Measurements from ENCODE around the gene TRAP1. TPM values are rescaled to one million over a fixed set of nuclear protein-coding genes. Genes with fewer than 3 reads are reported as not detected.

TRAP1 gene
- polyA plus RNA-seq, 3 donors = 22.8 to 54.0 (median 22.9) TPM

DNA sequence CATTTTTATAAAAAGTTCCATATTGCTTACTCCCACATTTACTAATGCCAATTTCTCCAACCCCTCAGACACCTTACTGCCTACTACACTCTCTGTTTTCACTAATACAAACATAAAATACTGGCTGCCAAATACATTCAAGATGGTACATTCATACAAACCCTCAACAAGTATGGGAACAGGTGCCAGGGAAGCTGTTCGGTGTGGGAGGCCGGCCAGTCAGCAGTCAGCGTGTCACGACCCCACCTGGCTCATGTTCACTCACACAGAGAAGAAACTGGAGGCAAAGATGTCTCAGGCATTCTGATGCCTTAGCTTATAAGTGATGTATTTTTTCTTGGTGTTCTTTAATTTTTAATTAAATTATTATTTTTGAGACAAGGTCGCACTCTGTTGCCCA is 42.4 kb upstream of the TRAP1 start:
- no peak overlapping the region for H3K4me3 ChIP-seq (replicated peaks in 1 of 3; ENCODE audit: low read depth in 2 of 3, low read length in 3 of 3)
- no peak overlapping the region for H3K4me2 ChIP-seq (replicated peaks; ENCODE audit: extremely low read depth, low read length, poor library complexity, severe bottlenecking)
- Mint-ChIP-seq H3K9me3 (peaks cover 0 to 1% (median 0%) of the 10 kb centered on the region in 7 donors), H3K27me3 (ENCODE audit: low read depth in 3 of 3) (no peaks in the 10 kb centered on the region), H3K4me3 (no peak overlapping the region), H3K27ac (peak overlapping the region in 1 of 7 donors; percentile 81), H3K4me1 (no peaks in the 10 kb centered on the region), H3K36me3 (peaks cover 86 to 96% of the 10 kb centered on the region in 2 donors)
- H3K9ac ChIP-seq (ENCODE audit: insufficient read depth, low read length, poor library complexity, severe bottlenecking) = no peak overlapping the region
- H3K36me3 ChIP-seq (replicated peaks in 1 of 2; ENCODE audit: control insufficient read depth in 1 of 2, insufficient read depth in 2 of 2, low read length in 2 of 2) = peaks cover 84 to 99% of the 10 kb centered on the region in 2 donors
- no peaks in the 10 kb centered on the region for H3K4me1 ChIP-seq (ENCODE audit: control insufficient read depth in 1 of 2, insufficient read depth in 2 of 2, low read length in 2 of 2)
- WGBS (ENCODE audit: insufficient coverage) = 100% methylated on average over 4 of the region's 5 CpGs
- intact Hi-C loops (cut with micrococcal nuclease) = no loop called here
- H2AFZ ChIP-seq (ENCODE audit: insufficient read depth, low read depth, low read length, poor library complexity, severe bottlenecking) = no peak overlapping the region
- H3K27me3 ChIP-seq (ENCODE audit: control insufficient read depth in 2 of 2, insufficient read depth in 2 of 2, low read length in 2 of 2) = no peaks in the 10 kb centered on the region
- TF ChIP-seq, protein P1, sequence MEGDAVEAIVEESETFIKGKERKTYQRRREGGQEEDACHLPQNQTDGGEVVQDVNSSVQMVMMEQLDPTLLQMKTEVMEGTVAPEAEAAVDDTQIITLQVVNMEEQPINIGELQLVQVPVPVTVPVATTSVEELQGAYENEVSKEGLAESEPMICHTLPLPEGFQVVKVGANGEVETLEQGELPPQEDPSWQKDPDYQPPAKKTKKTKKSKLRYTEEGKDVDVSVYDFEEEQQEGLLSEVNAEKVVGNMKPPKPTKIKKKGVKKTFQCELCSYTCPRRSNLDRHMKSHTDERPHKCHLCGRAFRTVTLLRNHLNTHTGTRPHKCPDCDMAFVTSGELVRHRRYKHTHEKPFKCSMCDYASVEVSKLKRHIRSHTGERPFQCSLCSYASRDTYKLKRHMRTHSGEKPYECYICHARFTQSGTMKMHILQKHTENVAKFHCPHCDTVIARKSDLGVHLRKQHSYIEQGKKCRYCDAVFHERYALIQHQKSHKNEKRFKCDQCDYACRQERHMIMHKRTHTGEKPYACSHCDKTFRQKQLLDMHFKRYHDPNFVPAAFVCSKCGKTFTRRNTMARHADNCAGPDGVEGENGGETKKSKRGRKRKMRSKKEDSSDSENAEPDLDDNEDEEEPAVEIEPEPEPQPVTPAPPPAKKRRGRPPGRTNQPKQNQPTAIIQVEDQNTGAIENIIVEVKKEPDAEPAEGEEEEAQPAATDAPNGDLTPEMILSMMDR (IDR thresholded peaks at IDR 0.05) = no peak
- peaks cover 10% of the 10 kb centered on the region for H3K79me2 ChIP-seq (ENCODE audit: insufficient read depth, low read length)
- no peak overlapping the region for H3K27ac ChIP-seq (ENCODE audit: low read depth in 1 of 2, low read length in 2 of 2)
- DNase-seq = no peak
- no peaks in the 10 kb centered on the region for H3K9me3 ChIP-seq (replicated peaks in 1 of 2; ENCODE audit: control insufficient read depth in 1 of 2, insufficient read depth in 1 of 2, low read length in 2 of 2)
- peaks cover 100% of the 10 kb centered on the region for H4K20me1 ChIP-seq (ENCODE audit: insufficient read depth, low read length)

DNA sequence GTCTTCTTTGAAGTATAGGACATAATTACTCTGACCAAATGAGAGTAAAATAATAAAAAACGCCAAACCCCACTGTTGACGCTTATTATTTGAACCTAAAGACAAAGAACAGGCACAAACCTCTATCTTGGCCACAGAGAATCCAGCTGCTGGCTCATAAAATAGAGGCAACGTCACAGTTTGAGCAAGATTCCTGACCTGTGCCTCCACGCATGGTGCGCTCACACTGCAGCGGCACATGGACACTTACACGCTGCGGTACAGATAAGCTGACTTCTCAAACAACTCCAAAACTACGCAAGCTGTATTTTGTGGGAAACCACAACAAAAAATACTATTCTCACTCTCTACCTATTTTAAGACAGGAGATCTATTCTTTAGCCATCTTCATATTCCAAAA is 38.8 kb upstream of the TRAP1 start:
- H3K36me3 ChIP-seq (replicated peaks in 1 of 2; ENCODE audit: control insufficient read depth in 1 of 2, insufficient read depth in 2 of 2, low read length in 2 of 2) = peaks cover 81 to 100% of the 10 kb centered on the region in 2 donors
- H3K4me1 ChIP-seq (ENCODE audit: control insufficient read depth in 1 of 2, insufficient read depth in 2 of 2, low read length in 2 of 2) = no peaks in the 10 kb centered on the region
- H2AFZ ChIP-seq (ENCODE audit: insufficient read depth, low read depth, low read length, poor library complexity, severe bottlenecking) = no peak overlapping the region
- 98% methylated on average over 8 of the region's 9 CpGs for WGBS (ENCODE audit: insufficient coverage)
- Mint-ChIP-seq H3K4me1 (no peaks in the 10 kb centered on the region), H3K27ac (no peak overlapping the region), H3K27me3 (ENCODE audit: low read depth in 3 of 3) (no peaks in the 10 kb centered on the region), H3K36me3 (peaks cover 82 to 95% of the 10 kb centered on the region in 2 donors), H3K9me3 (no peaks in the 10 kb centered on the region), H3K4me3 (no peak overlapping the region)
- no peak overlapping the region for H3K9ac ChIP-seq (ENCODE audit: insufficient read depth, low read length, poor library complexity, severe bottlenecking)
- H3K9me3 ChIP-seq (replicated peaks in 1 of 2; ENCODE audit: control insufficient read depth in 1 of 2, insufficient read depth in 1 of 2, low read length in 2 of 2) = no peaks in the 10 kb centered on the region
- H4K20me1 ChIP-seq (ENCODE audit: insufficient read depth, low read length) = peaks cover 100% of the 10 kb centered on the region
- H3K4me3 ChIP-seq (replicated peaks in 1 of 3; ENCODE audit: low read depth in 2 of 3, low read length in 3 of 3) = no peak overlapping the region
- H3K4me2 ChIP-seq (replicated peaks; ENCODE audit: extremely low read depth, low read length, poor library complexity, severe bottlenecking) = no peak overlapping the region
- intact Hi-C loops (cut with micrococcal nuclease) = no loop called here
- TF ChIP-seq, protein P1 (IDR thresholded peaks at IDR 0.05) = no peak
- H3K27ac ChIP-seq (ENCODE audit: low read depth in 1 of 2, low read length in 2 of 2) = no peak overlapping the region
- H3K79me2 ChIP-seq (ENCODE audit: insufficient read depth, low read length) = peaks cover 13% of the 10 kb centered on the region
- no peak for DNase-seq
- no peaks in the 10 kb centered on the region for H3K27me3 ChIP-seq (ENCODE audit: control insufficient read depth in 2 of 2, insufficient read depth in 2 of 2, low read length in 2 of 2)

Data from CD14-positive monocyte (primary cell).